ENCODE data around the gene TTF2. TPM values are rescaled to one million over a fixed set of nuclear protein-coding genes. Genes with fewer than 3 reads are reported as not detected.

TTF2 gene
- total and polyA plus RNA-seq, 7 experiments from 2014 or later: 9.1 to 74.4 (median 32.6) TPM

DNA sequence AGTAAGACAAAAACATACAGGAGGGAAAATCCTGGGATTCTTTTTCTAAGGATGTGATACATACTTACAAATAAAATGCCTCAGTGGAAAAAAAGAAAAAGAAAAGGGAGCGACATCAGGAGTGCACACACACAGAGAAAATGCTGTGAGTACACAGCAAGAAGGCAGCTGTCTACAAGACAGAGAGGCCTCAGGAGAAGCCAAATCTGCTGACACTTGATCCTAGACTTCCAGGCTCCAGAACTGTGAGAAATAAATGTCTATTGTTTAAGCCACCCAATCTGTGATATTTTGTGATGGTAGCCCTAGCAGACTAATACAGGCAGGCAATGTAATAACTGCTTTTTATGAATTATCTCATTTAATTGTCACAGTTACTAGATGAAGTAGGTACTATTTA is 78.4 kb downstream of the TTF2 start:
- Mint-ChIP-seq H3K36me3 (no peaks in the 10 kb centered on the region), H3K4me1 (no peaks in the 10 kb centered on the region), H3K4me3 (no peak overlapping the region), H3K27ac (no peak overlapping the region), H3K9me3 (no peaks in the 10 kb centered on the region), H3K27me3 (peaks cover 0 to 20% (median 17%) of the 10 kb centered on the region in 5 donors)
- intact Hi-C loops (cut with micrococcal nuclease): no loop called here
- Histone ChIP-seq H3K4me1 (ENCODE audit: control insufficient read depth in 2 of 2, insufficient read depth in 2 of 2, low read length in 2 of 2) (no peaks in the 10 kb centered on the region), H3K27me3 (ENCODE audit: control insufficient read depth in 2 of 2, insufficient read depth in 2 of 2, low read length in 2 of 2) (no peaks in the 10 kb centered on the region), H3K27ac (ENCODE audit: low read depth, low read length) (no peak overlapping the region), H3K9me3 (ENCODE audit: control insufficient read depth in 2 of 3, low read length in 3 of 3) (no peaks in the 10 kb centered on the region), H3K4me3 (ENCODE audit: low read length) (no peak overlapping the region), H3K36me3 (ENCODE audit: control insufficient read depth in 2 of 3, insufficient read depth in 3 of 3, low read length in 3 of 3) (no peaks in the 10 kb centered on the region)
- ChIA-PET POLR2A (no interaction called here), CTCF (no interaction called here)
- ATAC-seq: no peak
- no peak for DNase-seq

DNA sequence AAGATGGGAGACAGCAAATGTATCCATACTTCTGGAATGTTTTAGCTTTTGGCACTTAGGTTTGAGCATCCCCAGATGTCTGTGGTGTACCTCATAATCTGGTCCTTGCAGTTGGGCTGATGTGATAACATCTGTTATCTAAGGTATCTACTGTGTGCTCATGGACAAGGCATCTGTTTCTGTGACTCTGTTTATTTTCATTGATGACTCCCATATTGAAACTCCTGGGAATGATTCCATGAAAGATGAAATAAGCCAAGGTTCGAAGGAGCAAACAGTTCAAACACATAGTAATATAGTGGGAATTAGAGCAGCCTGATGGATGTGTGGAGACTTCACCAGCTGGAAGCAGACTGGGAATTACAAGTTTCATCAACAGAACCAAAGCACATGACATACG is 82.1 kb downstream of the TTF2 start:
- H3K27me3 Mint-ChIP-seq: peaks cover 0 to 24% (median 12%) of the 10 kb centered on the region in 5 donors
- no peaks in the 10 kb centered on the region for H3K36me3 Mint-ChIP-seq
- no peaks in the 10 kb centered on the region for H3K4me1 Mint-ChIP-seq
- Histone ChIP-seq H3K9me3 (ENCODE audit: control insufficient read depth in 2 of 3, low read length in 3 of 3) (no peaks in the 10 kb centered on the region), H3K4me3 (ENCODE audit: low read length) (no peak overlapping the region), H3K4me1 (ENCODE audit: control insufficient read depth in 2 of 2, insufficient read depth in 2 of 2, low read length in 2 of 2) (no peaks in the 10 kb centered on the region), H3K27ac (ENCODE audit: low read depth, low read length) (no peak overlapping the region), H3K36me3 (ENCODE audit: control insufficient read depth in 2 of 3, insufficient read depth in 3 of 3, low read length in 3 of 3) (no peaks in the 10 kb centered on the region), H3K27me3 (ENCODE audit: control insufficient read depth in 2 of 2, insufficient read depth in 2 of 2, low read length in 2 of 2) (no peaks in the 10 kb centered on the region)
- no peak for ATAC-seq
- no peak for DNase-seq
- ChIA-PET POLR2A (no interaction called here), CTCF (no interaction called here)
- intact Hi-C loops (cut with micrococcal nuclease): no loop called here
- H3K27ac Mint-ChIP-seq: no peak overlapping the region
- H3K4me3 Mint-ChIP-seq: no peak overlapping the region
- H3K9me3 Mint-ChIP-seq: no peaks in the 10 kb centered on the region

- no peaks in the 10 kb centered on the region for H3K4me1 Mint-ChIP-seq
- H3K27me3 Mint-ChIP-seq: peaks cover 0 to 21% (median 12%) of the 10 kb centered on the region in 5 donors
- no peaks in the 10 kb centered on the region for H3K36me3 Mint-ChIP-seq
- no peaks in the 10 kb centered on the region for H3K27me3 ChIP-seq (ENCODE audit: control insufficient read depth in 2 of 2, insufficient read depth in 2 of 2, low read length in 2 of 2)
- POLR2A ChIA-PET: no interaction called here
- H3K9me3 Mint-ChIP-seq: no peaks in the 10 kb centered on the region
- H3K27ac Mint-ChIP-seq: no peak overlapping the region
- H3K4me3 Mint-ChIP-seq: no peak overlapping the region
- ATAC-seq (no peak), DNase-seq (no peak)
- CTCF ChIA-PET: no interaction called here
- H3K27ac ChIP-seq (ENCODE audit: low read depth, low read length): no peak overlapping the region
- intact Hi-C loops (cut with micrococcal nuclease): no loop called here
- no peaks in the 10 kb centered on the region for H3K4me1 ChIP-seq (ENCODE audit: control insufficient read depth in 2 of 2, insufficient read depth in 2 of 2, low read length in 2 of 2)
- no peaks in the 10 kb centered on the region for H3K9me3 ChIP-seq (ENCODE audit: control insufficient read depth in 2 of 3, low read length in 3 of 3)
- H3K4me3 ChIP-seq (ENCODE audit: low read length): no peak overlapping the region
- no peaks in the 10 kb centered on the region for H3K36me3 ChIP-seq (ENCODE audit: control insufficient read depth in 2 of 3, insufficient read depth in 3 of 3, low read length in 3 of 3)
Observed at GRCh38 chr1:117143172-117143571, 83.0 kb downstream of the TTF2 start.

GRCh38 chr1:117143871-117144270 is 83.7 kb downstream of the TTF2 start:
- H3K27me3 Mint-ChIP-seq: peaks cover 0 to 18% (median 12%) of the 10 kb centered on the region in 5 donors
- Histone ChIP-seq H3K36me3 (ENCODE audit: control insufficient read depth in 2 of 3, insufficient read depth in 3 of 3, low read length in 3 of 3) (no peaks in the 10 kb centered on the region), H3K27me3 (ENCODE audit: control insufficient read depth in 2 of 2, insufficient read depth in 2 of 2, low read length in 2 of 2) (no peaks in the 10 kb centered on the region), H3K9me3 (ENCODE audit: control insufficient read depth in 2 of 3, low read length in 3 of 3) (no peaks in the 10 kb centered on the region), H3K4me3 (ENCODE audit: low read length) (no peak overlapping the region), H3K4me1 (ENCODE audit: control insufficient read depth in 2 of 2, insufficient read depth in 2 of 2, low read length in 2 of 2) (no peaks in the 10 kb centered on the region), H3K27ac (ENCODE audit: low read depth, low read length) (no peak overlapping the region)
- H3K4me3 Mint-ChIP-seq: no peak overlapping the region
- intact Hi-C loops (cut with micrococcal nuclease): no loop called here
- no peaks in the 10 kb centered on the region for H3K36me3 Mint-ChIP-seq
- no peaks in the 10 kb centered on the region for H3K4me1 Mint-ChIP-seq
- no peak for DNase-seq
- CTCF ChIA-PET: no interaction called here
- no peaks in the 10 kb centered on the region for H3K9me3 Mint-ChIP-seq
- POLR2A ChIA-PET: no interaction called here
- no peak for ATAC-seq
- H3K27ac Mint-ChIP-seq: no peak overlapping the region

DNA sequence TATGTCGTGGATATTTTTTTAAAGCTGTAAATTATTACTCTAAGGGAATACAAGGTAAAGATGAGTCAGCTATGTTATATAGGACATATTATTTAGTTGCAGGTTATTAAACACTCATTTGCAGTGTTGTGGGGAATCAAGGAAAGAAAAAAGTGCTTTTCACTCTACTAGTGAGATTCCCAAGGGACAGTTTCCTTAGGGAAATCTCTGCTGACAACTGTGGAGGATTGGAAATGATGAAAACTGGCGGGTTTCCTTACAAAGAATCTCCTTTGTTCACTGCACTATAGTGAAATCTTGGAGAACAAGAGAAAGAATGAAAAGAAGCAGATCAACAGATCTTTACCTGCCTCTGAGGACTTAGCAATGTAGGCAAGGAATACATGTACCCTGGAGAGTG is 85.9 kb downstream of the TTF2 start:
- Mint-ChIP-seq H3K27me3 (peaks cover 0 to 14% (median 12%) of the 10 kb centered on the region in 5 donors), H3K4me3 (no peak overlapping the region), H3K27ac (no peak overlapping the region), H3K36me3 (no peaks in the 10 kb centered on the region), H3K9me3 (no peaks in the 10 kb centered on the region), H3K4me1 (peaks cover 0 to 1% (median 0%) of the 10 kb centered on the region in 7 donors)
- Histone ChIP-seq H3K36me3 (ENCODE audit: control insufficient read depth in 2 of 3, insufficient read depth in 3 of 3, low read length in 3 of 3) (no peaks in the 10 kb centered on the region), H3K9me3 (ENCODE audit: control insufficient read depth in 2 of 3, low read length in 3 of 3) (no peaks in the 10 kb centered on the region), H3K4me1 (ENCODE audit: control insufficient read depth in 2 of 2, insufficient read depth in 2 of 2, low read length in 2 of 2) (no peaks in the 10 kb centered on the region), H3K27me3 (ENCODE audit: control insufficient read depth in 2 of 2, insufficient read depth in 2 of 2, low read length in 2 of 2) (no peaks in the 10 kb centered on the region), H3K27ac (ENCODE audit: low read depth, low read length) (no peak overlapping the region), H3K4me3 (ENCODE audit: low read length) (no peak overlapping the region)
- ChIA-PET POLR2A (no interaction called here), CTCF (no interaction called here)
- ATAC-seq (no peak), DNase-seq (no peak)
- intact Hi-C loops (cut with micrococcal nuclease): no loop called here

DNA sequence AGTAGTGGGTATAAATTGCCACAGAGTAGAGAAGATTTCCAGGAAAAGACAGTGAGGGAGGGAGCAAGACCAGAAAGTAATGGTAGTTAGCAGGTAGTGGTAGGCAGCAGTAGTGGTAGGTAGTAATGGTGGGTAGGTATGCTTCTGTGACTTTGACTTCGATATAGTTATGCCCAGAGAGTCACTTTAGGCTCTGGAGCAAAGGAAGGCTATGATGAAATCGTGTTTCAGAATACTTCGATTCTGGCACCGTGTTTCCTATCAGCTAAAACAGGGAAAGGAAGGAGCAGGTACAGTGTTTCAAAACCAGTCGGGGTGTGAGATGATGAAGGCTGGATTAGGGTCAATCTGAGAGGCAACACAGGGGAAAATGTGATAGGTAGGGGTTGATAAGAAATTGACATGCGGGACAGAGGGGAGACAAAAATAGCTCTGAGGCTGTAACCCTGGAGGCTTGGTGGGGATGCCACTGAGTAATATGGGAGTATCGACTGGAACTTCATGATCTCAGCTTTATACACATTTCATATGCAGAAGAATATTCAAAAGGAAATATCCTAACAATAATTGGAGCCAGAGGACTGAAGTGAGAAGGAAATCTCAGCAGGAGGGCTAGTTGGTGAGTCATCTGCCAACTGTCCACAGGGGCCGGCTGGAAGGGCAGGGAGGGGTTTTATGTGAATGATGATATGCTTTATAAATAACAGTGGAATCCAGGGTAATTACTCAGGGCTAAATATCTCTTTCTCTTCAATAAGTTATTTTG is 86.6 kb downstream of the TTF2 start:
- peaks cover 0 to 4% (median 0%) of the 10 kb centered on the region in 11 donors for H3K9me3 Mint-ChIP-seq
- Histone ChIP-seq H3K4me1 (ENCODE audit: control insufficient read depth in 2 of 2, insufficient read depth in 2 of 2, low read length in 2 of 2) (no peaks in the 10 kb centered on the region), H3K9me3 (ENCODE audit: control insufficient read depth in 2 of 3, low read length in 3 of 3) (no peaks in the 10 kb centered on the region), H3K36me3 (ENCODE audit: control insufficient read depth in 2 of 3, insufficient read depth in 3 of 3, low read length in 3 of 3) (no peaks in the 10 kb centered on the region), H3K27me3 (ENCODE audit: control insufficient read depth in 2 of 2, insufficient read depth in 2 of 2, low read length in 2 of 2) (no peaks in the 10 kb centered on the region), H3K4me3 (ENCODE audit: low read length) (no peak overlapping the region), H3K27ac (ENCODE audit: low read depth, low read length) (no peak overlapping the region)
- no peaks in the 10 kb centered on the region for H3K36me3 Mint-ChIP-seq
- H3K4me1 Mint-ChIP-seq: peaks cover 0 to 1% (median 0%) of the 10 kb centered on the region in 7 donors
- no peak for ATAC-seq
- no peak overlapping the region for H3K27ac Mint-ChIP-seq
- DNase-seq: no peak
- POLR2A ChIA-PET: no interaction called here
- no peak overlapping the region for H3K4me3 Mint-ChIP-seq
- intact Hi-C loops (cut with micrococcal nuclease): no loop called here
- peaks cover 0 to 14% (median 12%) of the 10 kb centered on the region in 5 donors for H3K27me3 Mint-ChIP-seq
- CTCF ChIA-PET: no interaction called here

DNA sequence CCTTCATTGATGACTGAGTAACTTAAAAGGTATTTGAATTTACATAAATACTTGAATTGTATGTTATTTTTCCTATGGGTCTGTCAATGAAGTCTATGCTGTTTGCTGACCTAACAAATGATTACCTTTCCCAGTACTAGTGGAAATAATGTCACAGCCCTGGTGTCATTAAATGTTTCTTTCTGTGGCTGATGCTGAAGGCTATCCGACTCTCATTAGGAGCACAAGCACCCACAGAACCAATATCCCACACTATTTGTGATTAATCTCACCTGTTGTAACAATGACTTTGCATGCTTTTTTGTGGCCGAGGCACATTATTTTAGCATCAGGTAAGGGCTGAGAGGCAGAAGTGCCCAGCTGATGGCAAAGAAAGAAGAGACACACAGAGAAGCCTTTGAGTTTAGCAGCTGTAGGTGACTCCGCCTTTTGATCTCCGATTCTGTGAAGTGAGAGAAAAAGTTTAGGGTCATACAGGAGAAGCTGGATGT is 87.3 kb downstream of the TTF2 start:
- Mint-ChIP-seq H3K9me3 (peaks cover 0 to 6% (median 0%) of the 10 kb centered on the region in 11 donors), H3K36me3 (no peaks in the 10 kb centered on the region), H3K27ac (no peak overlapping the region), H3K4me3 (no peak overlapping the region), H3K27me3 (peaks cover 0 to 14% (median 12%) of the 10 kb centered on the region in 5 donors), H3K4me1 (peaks cover 0 to 1% (median 0%) of the 10 kb centered on the region in 7 donors)
- no peaks in the 10 kb centered on the region for H3K9me3 ChIP-seq (ENCODE audit: control insufficient read depth in 2 of 3, low read length in 3 of 3)
- no peak overlapping the region for H3K27ac ChIP-seq (ENCODE audit: low read depth, low read length)
- ChIA-PET CTCF (no interaction called here), POLR2A (no interaction called here)
- H3K4me1 ChIP-seq (ENCODE audit: control insufficient read depth in 2 of 2, insufficient read depth in 2 of 2, low read length in 2 of 2): no peaks in the 10 kb centered on the region
- ATAC-seq (no peak), DNase-seq (no peak)
- no peaks in the 10 kb centered on the region for H3K27me3 ChIP-seq (ENCODE audit: control insufficient read depth in 2 of 2, insufficient read depth in 2 of 2, low read length in 2 of 2)
- intact Hi-C loops (cut with micrococcal nuclease): no loop called here
- H3K4me3 ChIP-seq (ENCODE audit: low read length): no peak overlapping the region
- H3K36me3 ChIP-seq (ENCODE audit: control insufficient read depth in 2 of 3, insufficient read depth in 3 of 3, low read length in 3 of 3): no peaks in the 10 kb centered on the region
